HepG2 (cell line): Measurements from ENCODE around the gene GRIK3. TPM values are rescaled to one million over a fixed set of nuclear protein-coding genes. Genes with fewer than 3 reads are reported as not detected.

ENCODE experiments used
- ATAC-seq: fragments of 200-7000 bp; cut with Tn5 transposase; 3 replicates; pipeline ENCODE4 v1.9.1; 2020; ENCODE audit warnings: mild to moderate bottlenecking, moderate library complexity
- BruUV-seq: library from RNA; stranded (reverse); fragments of 400-500 nt; replicated peaks from 2 replicates; lab custom pipeline; 2021; lab: Mats Ljungman, UMichigan
- CTCF ChIA-PET: fragments of 300-600 bp; formaldehyde crosslinking; extraction: SDS; loops from one replicate; lab custom pipeline; 2021; ENCODE audit warnings: low total read pairs, inconsistent platforms, low intra/inter-chr PET ratio; lab: Yijun Ruan, JAX
- POLR2A ChIA-PET: fragments of 350-600 bp; sonication (Branson Sonifier 250); formaldehyde crosslinking; loops from one replicate; lab custom pipeline; 2020; ENCODE audit warnings: antibody characterized with exemption, inconsistent platforms; lab: Yijun Ruan, JAX
- DNase-seq: peaks from one replicate; pipeline ENCODE4 v3.0.0-alpha.2; 2015; ENCODE audit warnings: low spot score
- FAIRE-seq: peaks from 3 replicates; lab custom pipeline; 2011; peaks lifted over from hg19 to GRCh38; lab: Jason Lieb, UNC
- H2AFZ ChIP-seq: one replicate; pipeline ENCODE4 v1.6.1; 2011; ENCODE audit warnings: low read length, inconsistent platforms
- H3K27ac ChIP-seq: fragments of 300-600 bp; 3 replicates; pipeline ENCODE4 v1.8.0; 2011; ENCODE audit warnings: mixed run types, mild to moderate bottlenecking, mixed read lengths, low read length, inconsistent platforms; ENCODE audit not compliant: insufficient read depth; ENCODE audit errors: extremely low read length
- H3K27me3 ChIP-seq, 2 experiments: fragments of 200-600 bp in 1 of 2; 2 replicates in 1 of 2; 3 replicates in 1 of 2; pipeline versions ENCODE4 v1.6.0 to v1.8.0; 2011; ENCODE audit warnings: low read length in 2 of 2, mild to moderate bottlenecking in 2 of 2, moderate library complexity in 2 of 2, inconsistent platforms in 1 of 2; ENCODE audit not compliant: insufficient read depth in 2 of 2, control insufficient read depth in 1 of 2
- H3K36me3 ChIP-seq, 2 experiments: fragments of 200-600 bp in 1 of 2; replicated peaks in 1 of 2; 2 replicates in 1 of 2; 3 replicates in 1 of 2; pipeline versions ENCODE4 v1.5.1 to v1.8.0; 2011; ENCODE audit warnings: low read length in 2 of 2, inconsistent platforms in 1 of 2; ENCODE audit not compliant: insufficient read depth in 2 of 2, control insufficient read depth in 1 of 2
- H3K4me1 ChIP-seq: 2 replicates; pipeline ENCODE4 v1.5.1; 2012; ENCODE audit warnings: low read length, inconsistent platforms; ENCODE audit not compliant: insufficient read depth
- H3K4me2 ChIP-seq: 2 replicates; pipeline ENCODE4 v1.6.0; 2011; ENCODE audit warnings: low read depth, low read length, inconsistent platforms
- H3K4me3 ChIP-seq, 3 experiments: fragments of 200-600 bp in 1 of 3; sonication (generic), shearing (Covaris generic) in 1 of 3; replicated peaks in 1 of 3; 2 replicates each; pipeline ENCODE4 v1.5.1; 2011 to 2016; ENCODE audit warnings: low read length in 3 of 3, inconsistent platforms in 2 of 3, low read depth in 2 of 3, mild to moderate bottlenecking in 2 of 3, control low read depth in 1 of 3, mixed read lengths in 1 of 3; ENCODE audit not compliant: insufficient read depth in 1 of 3
- H3K79me2 ChIP-seq: one replicate; pipeline ENCODE4 v1.6.1; 2011; ENCODE audit warnings: low read length, inconsistent platforms; ENCODE audit not compliant: insufficient read depth
- H3K9ac ChIP-seq: 2 replicates; pipeline ENCODE4 v1.6.0; 2011; ENCODE audit warnings: mild to moderate bottlenecking, low read depth, low read length, inconsistent platforms; ENCODE audit not compliant: insufficient read depth
- H3K9me3 ChIP-seq: 2 replicates; pipeline ENCODE4 v1.5.1; 2012; ENCODE audit warnings: mild to moderate bottlenecking, low read length
- H4K20me1 ChIP-seq: 2 replicates; pipeline ENCODE4 v1.6.0; 2011; ENCODE audit warnings: inconsistent platforms, mild to moderate bottlenecking, low read length, moderate library complexity; ENCODE audit not compliant: insufficient read depth
- FOSL2 ChIP-seq: sonication (generic); formaldehyde crosslinking; IDR thresholded peaks from 2 replicates; pipeline ENCODE4 v1.4.0; 2020; ENCODE audit warnings: missing genetic modification reagents
- GZF1 ChIP-seq: sonication (generic); formaldehyde crosslinking; IDR thresholded peaks from 2 replicates; pipeline ENCODE4 v1.5.1; 2020; ENCODE audit warnings: mild to moderate bottlenecking, missing genetic modification reagents
- KAT7 ChIP-seq: IDR thresholded peaks from 2 replicates; pipeline ENCODE4 v1.6.1; 2018; ENCODE audit warnings: borderline replicate concordance, missing compliant biosample characterization
- MATR3 ChIP-seq: sonication (generic); formaldehyde crosslinking; IDR thresholded peaks from 2 replicates; pipeline ENCODE4 v1.4.0; 2020; ENCODE audit warnings: missing genetic modification reagents
- NFRKB ChIP-seq: fragments of 450-650 bp; IDR thresholded peaks from 2 replicates; pipeline ENCODE4 v1.6.1; 2017
- POLR2G ChIP-seq: fragments of 200-400 bp; formaldehyde crosslinking; IDR thresholded peaks from 2 replicates; pipeline ENCODE4 v1.6.1; 2018; ENCODE audit warnings: mild to moderate bottlenecking, low read depth, low read length, moderate library complexity
- SAFB2 ChIP-seq: sonication (generic); formaldehyde crosslinking; IDR thresholded peaks from 2 replicates; pipeline ENCODE4 v1.5.1; 2020; ENCODE audit warnings: missing genetic modification reagents, low read depth, mild to moderate bottlenecking, borderline replicate concordance
- TP53 ChIP-seq: sonication (generic); formaldehyde crosslinking; conservative IDR thresholded peaks from 2 replicates; pipeline ENCODE4 v1.4.0; 2020; ENCODE audit warnings: missing genetic modification reagents
- ZNF207 ChIP-seq: fragments of 450-650 bp; IDR thresholded peaks from 2 replicates; pipeline ENCODE4 v1.6.1; 2016; ENCODE audit warnings: antibody characterized with exemption, borderline replicate concordance
- ZNF263 ChIP-seq: sonication (generic); formaldehyde crosslinking; IDR thresholded peaks from 2 replicates; pipeline ENCODE4 v1.4.0; 2020; ENCODE audit warnings: missing genetic modification reagents
- ZNF3 ChIP-seq: IDR thresholded peaks from 2 replicates; pipeline ENCODE4 v1.7.0; 2017; ENCODE audit warnings: inconsistent platforms
- ZNF607 ChIP-seq: sonication (generic); formaldehyde crosslinking; IDR thresholded peaks from 2 replicates; pipeline ENCODE4 v1.5.1; 2020; ENCODE audit warnings: missing genetic modification reagents, mild to moderate bottlenecking, borderline replicate concordance
- ZNF629 ChIP-seq: sonication (generic); formaldehyde crosslinking; conservative IDR thresholded peaks from 2 replicates; pipeline ENCODE4 v1.5.0; 2020; ENCODE audit warnings: missing genetic modification reagents
- WGBS: methylation state at CpG from one replicate; pipeline ENCODE4 v1.1.6; 2017; ENCODE audit warnings: low lambda C conversion rate; 5-methylcytosine and 5-hydroxymethylcytosine counted together
- in situ Hi-C: cut with HindIII; loops from 2 replicates; pipeline ENCODE4 v1.10.0; 2017; ENCODE audit warnings: low pct_unique_long_range_greater_than_20kb; ENCODE audit not compliant: extremely low pct_ligation_motif_present
- intact Hi-C: fragments of 100-400 bp; cut with micrococcal nuclease; formaldehyde crosslinking; loops from one replicate; pipeline ENCODE4 v1.10.0; 2022; ENCODE audit not compliant: unreplicated experiment
- polyA plus RNA-seq, 8 experiments: library from polyadenylated mRNA; depleted of rRNA in 3 of 8; stranded (reverse) in 7 of 8; unstranded in 1 of 8; fragments of >200 nt; fragmentation: Illumina TruSeq in 4 of 8; extraction: Trizol in 4 of 8; gene quantifications; 2 replicates each; pipeline versions ENCODE4 v1.2.1 to v1.2.3, GENCODE V29; 2011 to 2016; ENCODE audit warnings: low read depth in 4 of 8, missing spikeins in 1 of 8, mixed read lengths in 1 of 8; ENCODE audit not compliant: insufficient read depth in 1 of 8
- total RNA-seq, 5 experiments: library from RNA; depleted of rRNA; stranded (reverse); fragments of >200 nt; fragmentation: Illumina TruSeq; extraction: Trizol; gene quantifications; 2 replicates each; pipeline ENCODE4 v1.2.3, GENCODE V29; 2016; ENCODE audit warnings: low read depth in 1 of 5
- TF ChIP-seq, protein P1 (sequence below): sonication (generic); formaldehyde crosslinking; IDR thresholded peaks from 2 replicates; pipeline ENCODE4 v1.5.1; 2020; ENCODE audit warnings: mild to moderate bottlenecking, missing genetic modification reagents, borderline replicate concordance
- TF ChIP-seq, protein P2 (sequence below): conservative IDR thresholded peaks from 2 replicates; pipeline ENCODE4 v1.6.1; 2018; ENCODE audit warnings: missing genetic modification reagents
- TF ChIP-seq, protein P3 (sequence below): sonication (generic); formaldehyde crosslinking; IDR thresholded peaks from 2 replicates; pipeline ENCODE4 v1.4.0; 2020; ENCODE audit warnings: missing genetic modification reagents
- TF ChIP-seq, protein P4 (sequence below): sonication (generic); formaldehyde crosslinking; IDR thresholded peaks from 2 replicates; pipeline ENCODE4 v1.8.0; 2022; ENCODE audit warnings: mild to moderate bottlenecking, missing genetic modification reagents, moderate library complexity
- TF ChIP-seq, protein P5 (sequence below): sonication (generic); formaldehyde crosslinking; conservative IDR thresholded peaks from 2 replicates; pipeline ENCODE4 v1.4.0; 2020; ENCODE audit warnings: missing genetic modification reagents

The GRIK3 gene
- total and polyA plus RNA-seq, 2 of the 13 experiments (the other 11 are each of a cell fraction or from before 2014, with no cell fraction given): not detected

DNA sequence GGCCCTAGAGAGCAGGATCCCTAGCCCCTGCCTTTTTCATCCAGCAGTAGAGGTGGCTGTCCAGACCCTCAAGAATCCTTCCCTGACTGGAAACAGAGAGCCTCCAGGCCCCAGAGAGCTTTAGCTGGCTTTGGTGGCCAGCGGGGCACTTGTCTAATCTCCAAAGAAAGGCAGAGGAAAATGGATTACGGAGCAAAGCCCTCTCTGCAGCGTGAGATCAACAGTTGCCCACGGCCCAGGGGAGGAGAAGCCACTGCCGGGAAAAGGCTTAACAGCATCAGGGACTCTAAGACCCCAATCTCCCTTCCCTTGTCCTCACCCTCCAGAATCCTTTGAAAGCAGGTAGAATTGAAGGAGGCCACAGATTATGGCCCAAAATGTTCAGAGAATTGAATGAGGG lies 35.8 kb upstream of the GRIK3 start (continued):
- TF ChIP-seq, protein P1, sequence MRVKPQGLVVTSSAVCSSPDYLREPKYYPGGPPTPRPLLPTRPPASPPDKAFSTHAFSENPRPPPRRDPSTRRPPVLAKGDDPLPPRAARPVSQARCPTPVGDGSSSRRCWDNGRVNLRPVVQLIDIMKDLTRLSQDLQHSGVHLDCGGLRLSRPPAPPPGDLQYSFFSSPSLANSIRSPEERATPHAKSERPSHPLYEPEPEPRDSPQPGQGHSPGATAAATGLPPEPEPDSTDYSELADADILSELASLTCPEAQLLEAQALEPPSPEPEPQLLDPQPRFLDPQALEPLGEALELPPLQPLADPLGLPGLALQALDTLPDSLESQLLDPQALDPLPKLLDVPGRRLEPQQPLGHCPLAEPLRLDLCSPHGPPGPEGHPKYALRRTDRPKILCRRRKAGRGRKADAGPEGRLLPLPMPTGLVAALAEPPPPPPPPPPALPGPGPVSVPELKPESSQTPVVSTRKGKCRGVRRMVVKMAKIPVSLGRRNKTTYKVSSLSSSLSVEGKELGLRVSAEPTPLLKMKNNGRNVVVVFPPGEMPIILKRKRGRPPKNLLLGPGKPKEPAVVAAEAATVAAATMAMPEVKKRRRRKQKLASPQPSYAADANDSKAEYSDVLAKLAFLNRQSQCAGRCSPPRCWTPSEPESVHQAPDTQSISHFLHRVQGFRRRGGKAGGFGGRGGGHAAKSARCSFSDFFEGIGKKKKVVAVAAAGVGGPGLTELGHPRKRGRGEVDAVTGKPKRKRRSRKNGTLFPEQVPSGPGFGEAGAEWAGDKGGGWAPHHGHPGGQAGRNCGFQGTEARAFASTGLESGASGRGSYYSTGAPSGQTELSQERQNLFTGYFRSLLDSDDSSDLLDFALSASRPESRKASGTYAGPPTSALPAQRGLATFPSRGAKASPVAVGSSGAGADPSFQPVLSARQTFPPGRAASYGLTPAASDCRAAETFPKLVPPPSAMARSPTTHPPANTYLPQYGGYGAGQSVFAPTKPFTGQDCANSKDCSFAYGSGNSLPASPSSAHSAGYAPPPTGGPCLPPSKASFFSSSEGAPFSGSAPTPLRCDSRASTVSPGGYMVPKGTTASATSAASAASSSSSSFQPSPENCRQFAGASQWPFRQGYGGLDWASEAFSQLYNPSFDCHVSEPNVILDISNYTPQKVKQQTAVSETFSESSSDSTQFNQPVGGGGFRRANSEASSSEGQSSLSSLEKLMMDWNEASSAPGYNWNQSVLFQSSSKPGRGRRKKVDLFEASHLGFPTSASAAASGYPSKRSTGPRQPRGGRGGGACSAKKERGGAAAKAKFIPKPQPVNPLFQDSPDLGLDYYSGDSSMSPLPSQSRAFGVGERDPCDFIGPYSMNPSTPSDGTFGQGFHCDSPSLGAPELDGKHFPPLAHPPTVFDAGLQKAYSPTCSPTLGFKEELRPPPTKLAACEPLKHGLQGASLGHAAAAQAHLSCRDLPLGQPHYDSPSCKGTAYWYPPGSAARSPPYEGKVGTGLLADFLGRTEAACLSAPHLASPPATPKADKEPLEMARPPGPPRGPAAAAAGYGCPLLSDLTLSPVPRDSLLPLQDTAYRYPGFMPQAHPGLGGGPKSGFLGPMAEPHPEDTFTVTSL (CRISPR knock-in tag): no peak
- TF ChIP-seq ZNF207 (no peak), ZNF629 (CRISPR knock-in tag) (no peak), KAT7 (no peak), ZNF3 (CRISPR knock-in tag) (no peak), ZNF607 (CRISPR knock-in tag) (no peak)
- TF ChIP-seq, protein P2, sequence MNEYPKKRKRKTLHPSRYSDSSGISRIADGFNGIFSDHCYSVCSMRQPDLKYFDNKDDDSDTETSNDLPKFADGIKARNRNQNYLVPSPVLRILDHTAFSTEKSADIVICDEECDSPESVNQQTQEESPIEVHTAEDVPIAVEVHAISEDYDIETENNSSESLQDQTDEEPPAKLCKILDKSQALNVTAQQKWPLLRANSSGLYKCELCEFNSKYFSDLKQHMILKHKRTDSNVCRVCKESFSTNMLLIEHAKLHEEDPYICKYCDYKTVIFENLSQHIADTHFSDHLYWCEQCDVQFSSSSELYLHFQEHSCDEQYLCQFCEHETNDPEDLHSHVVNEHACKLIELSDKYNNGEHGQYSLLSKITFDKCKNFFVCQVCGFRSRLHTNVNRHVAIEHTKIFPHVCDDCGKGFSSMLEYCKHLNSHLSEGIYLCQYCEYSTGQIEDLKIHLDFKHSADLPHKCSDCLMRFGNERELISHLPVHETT (CRISPR knock-in tag): no peak

DNA sequence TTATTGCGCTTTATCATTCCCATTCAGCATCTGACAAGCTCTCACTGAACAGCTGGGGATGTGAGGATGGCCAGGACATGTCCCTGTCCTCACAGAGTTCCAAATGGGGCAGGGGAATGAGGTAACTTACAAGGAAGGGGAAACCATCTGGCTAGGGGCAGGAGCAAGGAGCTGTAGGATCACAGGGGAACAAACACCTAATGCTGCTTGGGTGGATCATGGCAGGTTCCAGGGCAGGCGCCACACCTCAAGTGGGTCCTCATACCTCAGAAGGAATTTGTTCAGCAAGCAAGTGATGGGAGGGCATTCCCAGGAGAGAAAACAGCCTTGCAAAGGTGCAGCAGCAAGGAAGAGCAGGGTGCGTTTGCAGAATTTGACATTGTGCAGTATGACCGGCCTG lies 35.1 kb upstream of the GRIK3 start:
- Histone ChIP-seq H3K4me2 (no peak overlapping the region), H3K9ac (no peak overlapping the region), H4K20me1 (no peaks in the 10 kb centered on the region), H3K27ac (no peak overlapping the region), H3K36me3 (no peaks in the 10 kb centered on the region), H2AFZ (no peak overlapping the region), H3K9me3 (no peaks in the 10 kb centered on the region), H3K27me3 (no peaks in the 10 kb centered on the region; a peak in 1 of 5 replicates), H3K79me2 (no peaks in the 10 kb centered on the region), H3K4me3 (no peak overlapping the region), H3K4me1 (no peaks in the 10 kb centered on the region)
- POLR2A ChIA-PET: no interaction called here
- DNase-seq (no peak), ATAC-seq (no peak), FAIRE-seq (no peak)
- 23% methylated on average over 4 of the region's 4 CpGs for WGBS
- CTCF ChIA-PET: no interaction called here
- BruUV-seq: no TSS peak
- in situ Hi-C loops (no loop called here), intact Hi-C loops (no loop called here)
- TF ChIP-seq GZF1 (no peak), POLR2G (no peak), TP53 (CRISPR knock-in tag) (no peak), NFRKB (no peak), FOSL2 (CRISPR knock-in tag) (no peak), SAFB2 (no peak), MATR3 (no peak), ZNF263 (no peak)
- TF ChIP-seq, protein P3, sequence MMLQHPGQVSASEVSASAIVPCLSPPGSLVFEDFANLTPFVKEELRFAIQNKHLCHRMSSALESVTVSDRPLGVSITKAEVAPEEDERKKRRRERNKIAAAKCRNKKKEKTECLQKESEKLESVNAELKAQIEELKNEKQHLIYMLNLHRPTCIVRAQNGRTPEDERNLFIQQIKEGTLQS (CRISPR knock-in tag): no peak
- TF ChIP-seq, protein P4, sequence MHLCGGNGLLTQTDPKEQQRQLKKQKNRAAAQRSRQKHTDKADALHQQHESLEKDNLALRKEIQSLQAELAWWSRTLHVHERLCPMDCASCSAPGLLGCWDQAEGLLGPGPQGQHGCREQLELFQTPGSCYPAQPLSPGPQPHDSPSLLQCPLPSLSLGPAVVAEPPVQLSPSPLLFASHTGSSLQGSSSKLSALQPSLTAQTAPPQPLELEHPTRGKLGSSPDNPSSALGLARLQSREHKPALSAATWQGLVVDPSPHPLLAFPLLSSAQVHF (CRISPR knock-in tag): no peak
- TF ChIP-seq, protein P5, sequence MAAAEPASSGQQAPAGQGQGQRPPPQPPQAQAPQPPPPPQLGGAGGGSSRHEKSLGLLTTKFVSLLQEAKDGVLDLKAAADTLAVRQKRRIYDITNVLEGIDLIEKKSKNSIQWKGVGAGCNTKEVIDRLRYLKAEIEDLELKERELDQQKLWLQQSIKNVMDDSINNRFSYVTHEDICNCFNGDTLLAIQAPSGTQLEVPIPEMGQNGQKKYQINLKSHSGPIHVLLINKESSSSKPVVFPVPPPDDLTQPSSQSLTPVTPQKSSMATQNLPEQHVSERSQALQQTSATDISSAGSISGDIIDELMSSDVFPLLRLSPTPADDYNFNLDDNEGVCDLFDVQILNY (CRISPR knock-in tag): no peak
